T-helper 2 cell treated with Interferon-gamma antibody and Interleukin-4, amounts not matched to agents 100 ng/mL and 5 ng/mL, for 36 hours (primary cell): Measurements from ENCODE around the gene GLYATL1B. TPM values are rescaled to one million over a fixed set of nuclear protein-coding genes. Genes with fewer than 3 reads are reported as not detected.

ENCODE experiments used
- intact Hi-C: fragments of 100-400 bp; cut with micrococcal nuclease; formaldehyde crosslinking; loops from one replicate; pipeline ENCODE4 v1.15.1; 2023
- total RNA-seq: library from RNA; stranded (reverse); gene quantifications from 2 replicates; pipeline ENCODE4 v1.2.3, GENCODE V29; 2022

The GLYATL1B gene
- total RNA-seq, 1 donor from 2014 or later: not detected

DNA sequence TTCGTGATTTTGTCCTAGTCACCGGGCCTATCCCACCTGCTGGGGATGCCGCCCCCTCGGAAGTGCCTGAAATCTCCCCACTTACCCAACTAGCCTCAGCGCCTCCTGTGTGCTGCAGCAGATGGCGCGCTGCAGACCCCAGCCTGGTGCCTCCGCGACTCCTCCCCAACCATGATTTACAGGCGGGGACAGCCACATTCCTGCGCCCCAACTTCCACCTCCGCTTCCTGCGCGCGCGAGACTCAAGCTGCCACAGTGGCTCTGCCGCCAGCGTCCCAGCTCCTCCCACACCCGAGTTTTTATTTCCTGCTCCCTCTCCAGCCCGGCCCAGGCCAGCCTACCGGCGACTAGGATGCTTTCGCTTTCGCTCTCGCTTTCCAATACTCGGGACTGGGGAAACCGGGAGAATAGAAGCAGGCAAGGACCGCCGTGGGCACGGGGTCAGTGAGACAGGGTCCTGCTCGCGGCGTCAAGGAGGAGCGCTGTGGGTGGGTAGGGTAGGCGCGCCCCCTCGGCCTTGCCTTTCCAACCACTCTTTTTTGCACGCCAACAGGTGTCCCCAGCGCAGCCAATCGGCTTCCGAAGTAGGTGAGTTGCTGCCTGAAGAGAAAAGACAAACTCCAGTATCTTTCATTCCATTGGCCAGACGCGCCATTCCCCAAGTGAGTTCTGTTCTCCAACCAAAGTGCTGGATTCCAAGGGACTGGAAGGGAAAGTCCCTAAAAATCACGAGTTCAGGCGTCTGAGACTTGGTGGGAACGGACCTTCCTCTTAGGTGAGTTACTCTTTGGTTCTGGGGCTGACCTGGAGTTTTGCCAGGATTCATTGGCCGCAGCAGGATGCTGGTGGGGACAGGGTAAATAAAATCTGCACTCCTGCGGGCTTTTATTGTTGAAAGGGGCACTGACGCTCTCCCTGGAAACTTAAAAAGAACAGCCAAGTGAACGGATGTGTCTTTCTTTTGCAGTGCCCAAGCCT is 56.7 kb downstream of the GLYATL1B start, which contains the start of gene FAM111A:
Gene FAM111A, plus strand, starts transcription at position 327 of the 978 bp plus-strand sequence. CDS start 6,017 bp downstream, outside the sequence.
- intact Hi-C loops: loop anchor here (1.0 to 10.0 kb wide), 7 partner anchors 16 to 1476 kb away; partner anchors contain the start of genes FAM111B and ZDHHC5

DNA sequence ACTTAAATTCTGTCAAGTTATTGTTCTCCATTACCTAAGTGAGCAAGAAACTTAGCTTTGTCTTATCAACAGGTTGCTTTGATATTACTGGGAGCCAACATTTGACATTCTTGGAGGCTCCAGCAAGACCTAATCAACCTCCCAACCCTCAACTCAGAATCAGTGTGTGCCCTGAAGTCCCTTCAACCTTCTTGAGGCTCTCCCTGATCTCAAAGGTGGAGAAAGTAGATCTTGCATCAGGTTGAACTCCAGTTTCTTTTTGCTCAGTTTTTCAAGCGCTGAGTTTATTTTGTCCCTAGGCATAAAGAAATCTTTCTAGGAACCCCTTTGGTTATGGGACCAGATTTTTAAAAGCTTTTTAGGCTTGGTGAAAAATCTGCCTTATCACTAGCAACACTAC is 58.0 kb downstream of the GLYATL1B start:
- intact Hi-C loops: loop anchor here (1.0 to 10.0 kb wide), 3 partner anchors 8 to 1477 kb away; partner anchors contain the start of gene ZDHHC5

Other genes with a start within 250 kb of the GLYATL1B start
- gene GLYATL2, start 241.6 kb upstream of the GLYATL1B start, total RNA-seq: not detected in 2 replicates
- gene GLYATL1, start 146.8 kb upstream of the GLYATL1B start, total RNA-seq: not detected in 2 replicates
- gene FAM111B, start 20.9 kb downstream of the GLYATL1B start, total RNA-seq: 93.3 and 95.6 TPM in 2 replicates
- 141 and 145 TPM in 2 replicates for gene FAM111A, start 56.5 kb downstream of the GLYATL1B start, total RNA-seq
- 0.30 and 0.36 TPM in 2 replicates for gene DTX4, start 85.8 kb downstream of the GLYATL1B start, total RNA-seq
- 0.05 TPM in 1 of 2 replicates, not detected in the other for gene MPEG1, start 126.6 kb downstream of the GLYATL1B start, total RNA-seq